Activated B cell treated with CpG ODN at 0.5 μM for 24 hours (primary cell): ENCODE results near the gene PCDHA11. TPM values are rescaled to one million over a fixed set of nuclear protein-coding genes. Genes with fewer than 3 reads are reported as not detected.
"Not testable (repeated sequence)": the region's sequence is repeated elsewhere in the genome, so short reads cannot be mapped to it uniquely, and the experiment has no call there.

ENCODE experiments used
- ATAC-seq: fragments of 200-7000 bp; cut with Tn5 transposase; one replicate; pipeline ENCODE4 v1.10.0; 2021; ENCODE audit warnings: low read depth, mild to moderate bottlenecking, moderate library complexity
- CTCF ChIA-PET: fragments of 350-600 bp; sonication (Branson Sonifier 250); formaldehyde crosslinking; loops from one replicate; lab custom pipeline; 2021; ENCODE audit warnings: antibody characterized with exemption; lab: Charles Lee
- POLR2A ChIA-PET: fragments of 350-600 bp; sonication (Branson Sonifier 250); formaldehyde crosslinking; loops from one replicate; lab custom pipeline; 2021; ENCODE audit warnings: antibody characterized with exemption; lab: Charles Lee
- DNase-seq: peaks from one replicate; pipeline ENCODE4 v3.0.0; 2022
- H3K27ac Mint-ChIP-seq: one replicate; pipeline ENCODE4 v1.8.0; 2020; ENCODE audit warnings: mixed read lengths
- H3K27me3 Mint-ChIP-seq: one replicate; pipeline ENCODE4 v1.8.0; 2021; ENCODE audit warnings: mixed read lengths
- H3K36me3 Mint-ChIP-seq: one replicate; pipeline ENCODE4 v1.8.0; 2021; ENCODE audit warnings: low read depth, mixed read lengths
- H3K4me1 Mint-ChIP-seq: one replicate; pipeline ENCODE4 v1.8.0; 2021; ENCODE audit warnings: mixed read lengths
- H3K4me3 Mint-ChIP-seq: one replicate; pipeline ENCODE4 v1.8.0; 2020; ENCODE audit warnings: mild to moderate bottlenecking, mixed read lengths
- H3K9me3 Mint-ChIP-seq: one replicate; pipeline ENCODE4 v1.8.0; 2020; ENCODE audit warnings: mixed read lengths
- CTCF ChIP-seq: fragments of 200-600 bp; IDR thresholded peaks from one replicate; pipeline ENCODE4 v1.8.0; 2022; ENCODE audit warnings: antibody characterized with exemption, mild to moderate bottlenecking
- intact Hi-C: fragments of 100-400 bp; cut with micrococcal nuclease; formaldehyde crosslinking; loops from one replicate; pipeline ENCODE4 v1.15.1; 2024
- total RNA-seq: library from RNA; stranded (reverse); gene quantifications from 2 replicates; pipeline ENCODE4 v1.2.3, GENCODE V29; 2022

The PCDHA11 gene
- total RNA-seq, 1 donor from 2014 or later = not detected

DNA sequence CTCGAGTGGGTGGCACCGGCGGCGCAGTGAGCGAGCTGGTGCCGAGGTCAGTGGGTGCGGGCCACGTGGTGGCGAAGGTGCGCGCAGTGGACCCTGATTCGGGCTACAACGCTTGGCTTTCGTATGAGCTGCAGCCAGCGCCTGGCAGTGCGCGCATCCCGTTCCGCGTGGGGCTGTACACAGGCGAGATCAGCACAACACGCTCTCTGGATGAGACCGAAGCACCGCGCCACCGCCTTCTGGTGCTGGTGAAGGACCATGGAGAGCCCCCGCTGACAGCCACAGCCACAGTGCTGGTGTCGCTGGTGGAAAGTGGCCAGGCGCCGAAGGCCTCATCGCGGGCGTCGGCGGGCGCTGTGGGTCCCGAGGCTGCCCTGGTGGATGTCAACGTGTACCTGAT lies 45.3 kb upstream of the PCDHA11 start:
- Mint-ChIP-seq H3K4me1 (no peaks in the 10 kb centered on the region), H3K36me3 (peaks cover 2% of the 10 kb centered on the region), H3K27me3 (peaks cover 9% of the 10 kb centered on the region), H3K27ac (no peak overlapping the region), H3K9me3 (peaks cover 6% of the 10 kb centered on the region), H3K4me3 (no peak overlapping the region)
- DNase-seq = no peak
- ChIA-PET POLR2A (no interaction called here), CTCF (no interaction called here)
- ATAC-seq = no peak
- intact Hi-C loops = no loop called here
- TF ChIP-seq CTCF = no peak

DNA sequence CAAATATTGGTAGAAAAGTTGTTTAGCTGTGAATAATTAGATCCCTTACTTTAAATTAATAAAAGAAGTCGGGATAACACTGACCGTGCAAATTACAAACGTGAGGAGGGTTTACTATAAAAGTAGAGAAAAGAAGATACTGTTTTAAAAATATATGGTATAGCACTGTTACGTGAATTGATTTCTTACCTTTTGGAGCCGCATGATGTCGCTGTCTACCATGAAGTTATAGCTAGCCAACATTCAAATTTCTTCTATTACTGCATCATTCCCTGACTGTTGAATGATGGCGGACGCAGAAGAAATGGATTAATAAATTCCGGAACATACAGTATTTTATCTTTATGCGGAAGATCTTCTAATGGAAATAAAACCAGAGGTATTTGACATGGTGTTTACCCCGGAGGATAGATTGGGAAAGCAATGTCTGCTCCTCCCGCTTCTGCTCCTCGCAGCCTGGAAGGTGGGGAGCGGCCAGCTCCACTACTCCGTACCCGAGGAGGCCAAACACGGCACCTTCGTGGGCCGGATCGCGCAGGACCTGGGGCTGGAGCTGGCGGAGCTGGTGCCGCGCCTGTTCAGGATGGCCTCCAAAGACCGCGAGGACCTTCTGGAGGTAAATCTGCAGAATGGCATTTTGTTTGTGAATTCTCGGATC lies 40.9 kb upstream of the PCDHA11 start, which contains the start of gene PCDHA6:
TSS of gene PCDHA6 (plus strand) at position 257 of the 658 bp plus-strand sequence. CDS start at position 389, 132 bp downstream.
- no peak for TF ChIP-seq CTCF
- Mint-ChIP-seq H3K4me3 (no peak within 1 kb of the TSS), H3K27ac (no peak within 1 kb of the TSS), H3K36me3 (peaks cover 2% of the 10 kb centered on the region), H3K4me1 (no peaks in the 10 kb centered on the region), H3K27me3 (peaks cover 16% of the 10 kb centered on the region), H3K9me3 (peaks cover 10% of the 10 kb centered on the region)
- ChIA-PET CTCF (no interaction called here), POLR2A (no interaction called here)
- intact Hi-C loops = no loop called here
- no peak for DNase-seq
- no peak for ATAC-seq

GRCh38 chr5:140828362-140828737 lies 40.4 kb upstream of the PCDHA11 start:
- Mint-ChIP-seq H3K9me3 (peaks cover 10% of the 10 kb centered on the region), H3K36me3 (peaks cover 2% of the 10 kb centered on the region), H3K4me3 (no peak overlapping the region), H3K27me3 (peaks cover 18% of the 10 kb centered on the region), H3K27ac (no peak overlapping the region), H3K4me1 (no peaks in the 10 kb centered on the region)
- intact Hi-C loops = no loop called here
- ATAC-seq (no peak), DNase-seq (no peak)
- TF ChIP-seq CTCF = no peak
- POLR2A ChIA-PET = no interaction called here
- CTCF ChIA-PET = no interaction called here

DNA sequence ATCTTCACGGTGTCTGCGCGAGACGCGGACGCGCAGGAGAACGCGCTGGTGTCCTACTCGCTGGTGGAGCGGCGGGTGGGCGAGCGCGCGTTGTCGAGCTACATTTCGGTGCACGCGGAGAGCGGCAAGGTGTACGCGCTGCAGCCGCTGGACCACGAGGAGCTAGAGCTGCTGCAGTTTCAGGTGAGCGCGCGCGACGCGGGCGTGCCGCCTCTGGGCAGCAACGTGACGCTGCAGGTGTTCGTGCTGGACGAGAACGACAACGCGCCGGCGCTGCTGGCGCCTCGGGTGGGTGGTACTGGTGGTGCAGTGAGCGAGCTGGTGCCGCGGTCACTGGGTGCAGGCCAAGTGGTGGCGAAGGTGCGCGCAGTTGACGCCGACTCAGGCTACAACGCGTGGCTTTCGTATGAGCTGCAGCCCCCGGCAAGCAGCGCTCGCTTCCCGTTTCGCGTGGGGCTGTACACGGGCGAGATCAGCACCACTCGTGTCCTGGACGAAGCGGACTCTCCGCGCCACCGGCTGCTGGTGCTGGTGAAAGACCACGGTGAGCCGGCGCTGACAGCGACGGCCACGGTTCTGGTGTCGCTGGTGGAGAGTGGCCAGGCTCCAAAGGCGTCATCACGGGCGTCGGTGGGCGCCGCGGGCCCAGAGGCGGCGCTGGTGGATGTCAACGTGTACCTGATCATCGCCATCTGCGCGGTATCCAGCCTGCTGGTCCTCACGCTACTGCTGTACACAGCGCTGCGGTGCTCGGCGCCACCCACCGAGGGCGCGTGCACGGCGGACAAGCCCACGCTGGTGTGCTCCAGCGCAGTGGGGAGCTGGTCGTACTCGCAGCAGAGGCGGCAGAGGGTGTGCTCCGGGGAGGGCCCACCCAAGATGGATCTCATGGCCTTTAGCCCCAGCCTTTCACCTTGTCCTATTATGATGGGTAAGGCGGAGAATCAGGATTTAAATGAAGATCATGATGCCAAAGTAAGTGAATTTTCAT lies 39.0 kb upstream of the PCDHA11 start:
- H3K36me3 Mint-ChIP-seq, CTCF ChIA-PET, POLR2A ChIA-PET, H3K4me3 Mint-ChIP-seq, H3K4me1 Mint-ChIP-seq, ATAC-seq, H3K9me3 Mint-ChIP-seq, intact Hi-C loops, DNase-seq, H3K27ac Mint-ChIP-seq: not testable (repeated sequence)
- H3K27me3 Mint-ChIP-seq = peaks cover 26% of the 10 kb centered on the region

- CTCF ChIA-PET = no interaction called here
- Mint-ChIP-seq H3K4me3 (no peak within 1 kb of the TSS), H3K9me3 (peaks cover 4% of the 10 kb centered on the region), H3K4me1 (no peaks in the 10 kb centered on the region), H3K36me3 (no peaks in the 10 kb centered on the region), H3K27ac (no peak within 1 kb of the TSS), H3K27me3 (peaks cover 14% of the 10 kb centered on the region)
- TF ChIP-seq CTCF = no peak
- ATAC-seq = no peak
- no peak for DNase-seq
- POLR2A ChIA-PET = no interaction called here
- intact Hi-C loops = no loop called here
Measured at GRCh38 chr5:140833993-140834392, 34.8 kb upstream of the PCDHA11 start, which contains the start of gene PCDHA7. Gene PCDHA7 (plus strand): TSS chr5:140834269. CDS start chr5:140834384, 115 bp downstream.

- H3K4me3 Mint-ChIP-seq, intact Hi-C loops: not testable (repeated sequence)
Measured at GRCh38 chr5:140834439-140835008, 34.2 kb upstream of the PCDHA11 start.

More at GRCh38 chr5:140834439-140835008, 34.2 kb upstream of the PCDHA11 start:
- peaks cover 14% of the 10 kb centered on the region for H3K27me3 Mint-ChIP-seq
- POLR2A ChIA-PET, DNase-seq, ATAC-seq, CTCF ChIA-PET, H3K27ac Mint-ChIP-seq, H3K36me3 Mint-ChIP-seq, H3K4me1 Mint-ChIP-seq, H3K9me3 Mint-ChIP-seq: not testable (repeated sequence)
